ENCODE results near the gene TSPEAR. TPM values are rescaled to one million over a fixed set of nuclear protein-coding genes. Genes with fewer than 3 reads are reported as not detected.

Gene TSPEAR
- total RNA-seq, 1 donor = not detected

GRCh38 chr21:44466351-44466954 lies 244.9 kb downstream of the TSPEAR start:
- DNase-seq (ENCODE audit: low read depth) = no peak
- H3K4me3 ChIP-seq (ENCODE audit: low read depth, low read length) = no peak overlapping the region
- TF ChIP-seq CTCF (IDR thresholded peaks at IDR 0.05; ENCODE audit: insufficient read depth, low read length) = no peak

- no peak overlapping the region for H3K4me3 ChIP-seq (ENCODE audit: low read depth, low read length)
- no peak for DNase-seq (ENCODE audit: low read depth)
- no peak for TF ChIP-seq CTCF (IDR thresholded peaks at IDR 0.05; ENCODE audit: insufficient read depth, low read length)
These were observed 247.0 kb downstream of the TSPEAR start for GRCh38 chr21:44464351-44464750.

GRCh38 chr21:44463724-44464123 lies 247.6 kb downstream of the TSPEAR start:
- no peak for TF ChIP-seq CTCF (IDR thresholded peaks at IDR 0.05; ENCODE audit: insufficient read depth, low read length)
- no peak for DNase-seq (ENCODE audit: low read depth)
- no peak overlapping the region for H3K4me3 ChIP-seq (ENCODE audit: low read depth, low read length)

- H3K4me3 ChIP-seq (ENCODE audit: low read depth, low read length) = no peak overlapping the region
- no peak for DNase-seq (ENCODE audit: low read depth)
- TF ChIP-seq CTCF (IDR thresholded peaks at IDR 0.05; ENCODE audit: insufficient read depth, low read length) = no peak
These were observed 248.6 kb downstream of the TSPEAR start for GRCh38 chr21:44462834-44463200.

GRCh38 chr21:44462086-44462833 lies 249.1 kb downstream of the TSPEAR start:
- no peak overlapping the region for H3K4me3 ChIP-seq (ENCODE audit: low read depth, low read length)
- no peak for TF ChIP-seq CTCF (IDR thresholded peaks at IDR 0.05; ENCODE audit: insufficient read depth, low read length)
- DNase-seq (ENCODE audit: low read depth) = no peak

GRCh38 chr21:44461464-44462001 lies 249.8 kb downstream of the TSPEAR start:
- no peak for DNase-seq (ENCODE audit: low read depth)
- peak; percentile 5 for TF ChIP-seq CTCF (IDR thresholded peaks at IDR 0.05; ENCODE audit: insufficient read depth, low read length)

More at GRCh38 chr21:44461464-44462001, 249.8 kb downstream of the TSPEAR start:
- no peak overlapping the region for H3K4me3 ChIP-seq (ENCODE audit: low read depth, low read length)
